Epithelial cell of esophagus (primary cell): ENCODE data around the gene GJB4.
A peak's percentile ranks its signal among the peaks of the same experiment; 100 is the strongest.
"Not testable (repeated sequence)": the region's sequence is repeated elsewhere in the genome, so short reads cannot be mapped to it uniquely, and the experiment has no call there.

Experiments used
- DNase-seq: peaks from one replicate; pipeline ENCODE4 v3.0.0; 2010; ENCODE audit warnings: low read depth
- H3K4me3 ChIP-seq: 2 replicates; pipeline ENCODE4 v1.5.1; 2011; ENCODE audit warnings: mild to moderate bottlenecking, low read length, control low read depth
- TF ChIP-seq, protein P1 (sequence below): IDR thresholded peaks from 2 replicates; pipeline ENCODE4 v1.5.1; 2011; ENCODE audit warnings: low read depth, mild to moderate bottlenecking, low read length, control low read depth, inconsistent platforms; ENCODE audit not compliant: insufficient read depth; ENCODE audit errors: missing control alignments

Gene GJB4

DNA sequence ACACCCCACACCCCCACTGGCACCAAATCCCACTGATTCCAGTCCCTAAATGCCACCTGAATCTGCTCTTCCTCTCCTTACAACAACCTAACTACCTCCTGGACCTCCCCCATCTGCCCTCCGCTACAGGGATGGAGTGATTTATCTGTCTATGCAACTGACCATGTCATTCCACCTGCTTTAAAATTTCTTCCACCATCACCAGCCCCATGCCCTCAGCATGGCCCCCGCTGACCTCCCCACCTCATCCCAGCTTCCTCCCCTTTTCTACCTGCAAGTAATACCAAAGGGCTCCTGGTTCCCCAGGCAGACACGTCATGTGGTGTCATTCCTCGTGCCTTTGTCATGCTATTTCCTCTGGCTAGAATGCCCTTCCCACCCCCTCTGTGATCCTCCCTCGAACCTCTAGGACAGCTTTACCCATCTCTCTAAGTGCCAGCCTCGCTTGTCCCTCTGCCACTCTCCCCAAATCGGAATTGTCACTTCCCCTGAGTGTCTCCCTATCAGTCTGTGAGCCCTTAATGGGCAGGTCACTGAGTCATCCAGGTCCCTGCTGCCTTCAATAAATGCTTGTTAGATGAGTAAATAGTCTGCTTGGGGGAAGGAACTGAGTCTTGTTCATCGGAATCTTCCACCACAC lies 3.7 kb downstream of the GJB4 start:
- no peak overlapping the region for H3K4me3 ChIP-seq
- peak; percentile 95 for DNase-seq
- TF ChIP-seq, protein P1, sequence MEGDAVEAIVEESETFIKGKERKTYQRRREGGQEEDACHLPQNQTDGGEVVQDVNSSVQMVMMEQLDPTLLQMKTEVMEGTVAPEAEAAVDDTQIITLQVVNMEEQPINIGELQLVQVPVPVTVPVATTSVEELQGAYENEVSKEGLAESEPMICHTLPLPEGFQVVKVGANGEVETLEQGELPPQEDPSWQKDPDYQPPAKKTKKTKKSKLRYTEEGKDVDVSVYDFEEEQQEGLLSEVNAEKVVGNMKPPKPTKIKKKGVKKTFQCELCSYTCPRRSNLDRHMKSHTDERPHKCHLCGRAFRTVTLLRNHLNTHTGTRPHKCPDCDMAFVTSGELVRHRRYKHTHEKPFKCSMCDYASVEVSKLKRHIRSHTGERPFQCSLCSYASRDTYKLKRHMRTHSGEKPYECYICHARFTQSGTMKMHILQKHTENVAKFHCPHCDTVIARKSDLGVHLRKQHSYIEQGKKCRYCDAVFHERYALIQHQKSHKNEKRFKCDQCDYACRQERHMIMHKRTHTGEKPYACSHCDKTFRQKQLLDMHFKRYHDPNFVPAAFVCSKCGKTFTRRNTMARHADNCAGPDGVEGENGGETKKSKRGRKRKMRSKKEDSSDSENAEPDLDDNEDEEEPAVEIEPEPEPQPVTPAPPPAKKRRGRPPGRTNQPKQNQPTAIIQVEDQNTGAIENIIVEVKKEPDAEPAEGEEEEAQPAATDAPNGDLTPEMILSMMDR = no peak

- no peak for DNase-seq
- TF ChIP-seq, protein P1 = no peak
These were observed 9.3 kb downstream of the GJB4 start for GRCh38 chr1:34768856-34769255.

DNA sequence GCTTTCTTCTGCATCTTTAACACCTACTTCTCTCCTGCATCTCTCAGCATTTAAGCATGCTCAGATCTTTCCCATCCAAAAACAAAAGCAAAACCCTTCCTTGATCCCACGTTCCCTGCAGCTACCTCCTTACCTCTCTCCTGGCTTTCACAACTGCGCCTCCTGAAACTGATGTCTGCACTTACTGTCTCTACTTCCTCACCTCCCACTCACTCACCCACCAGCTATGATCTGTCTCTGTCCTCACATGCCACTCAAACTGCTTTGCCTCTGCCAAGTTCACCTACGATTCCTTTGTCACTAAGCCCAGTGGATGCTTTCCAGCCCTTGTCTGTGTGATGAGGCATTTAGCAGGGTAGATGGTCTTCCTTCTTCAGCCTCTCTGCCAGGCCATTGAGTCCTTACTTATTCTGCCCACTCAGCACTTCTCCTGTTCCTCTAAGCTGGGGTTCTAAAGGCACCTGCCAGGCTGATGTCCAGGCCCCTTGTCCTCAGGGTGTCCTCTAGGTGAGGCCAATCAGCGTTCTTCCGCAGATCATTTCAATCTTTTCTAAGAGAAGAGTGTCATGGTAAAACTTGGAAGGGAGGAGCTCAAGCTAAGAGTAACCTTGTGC lies 11.5 kb downstream of the GJB4 start:
- H3K4me3 ChIP-seq = no peak overlapping the region
- DNase-seq = peak; percentile 73
- TF ChIP-seq, protein P1 = no peak

More at GRCh38 chr1:34768856-34769255, 9.3 kb downstream of the GJB4 start:
- H3K4me3 ChIP-seq = no peak overlapping the region

DNA sequence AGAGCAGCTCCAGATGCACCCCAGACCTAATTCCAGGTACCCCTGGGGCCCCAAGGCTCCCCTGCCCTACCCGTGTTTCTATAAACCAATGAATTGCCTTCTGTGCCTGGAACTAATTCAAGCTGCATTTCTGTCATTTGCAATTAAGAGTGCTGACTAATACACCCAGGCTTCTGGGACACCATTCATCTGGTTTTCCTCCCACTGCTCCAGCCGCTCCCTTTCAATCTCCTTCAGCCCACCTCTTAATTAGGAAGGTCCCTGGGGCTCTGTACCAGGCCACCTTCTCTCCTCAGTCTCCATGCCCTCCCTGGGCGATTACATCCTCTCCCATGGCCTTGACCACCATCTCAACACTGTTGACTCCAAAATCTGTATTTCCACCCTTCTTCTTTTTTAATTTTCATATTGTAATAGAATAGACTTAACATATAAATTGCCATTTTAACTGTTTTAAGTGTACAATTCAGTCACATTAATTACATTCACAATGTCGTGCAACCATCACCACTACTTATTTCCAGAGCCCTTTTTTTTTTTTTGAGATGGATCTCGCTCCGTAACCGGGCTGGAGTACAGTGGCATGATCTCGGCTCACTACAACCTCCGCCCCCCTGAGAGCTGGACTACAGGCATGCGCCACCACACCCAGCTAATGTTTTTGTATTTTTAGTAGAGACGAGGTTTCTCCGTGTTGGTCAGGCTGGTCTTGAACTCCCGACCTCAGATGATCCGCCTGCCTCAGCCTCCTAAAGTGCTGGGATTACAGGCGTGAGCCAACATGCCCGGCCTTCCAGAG lies 12.2 kb downstream of the GJB4 start:
- no peak for DNase-seq
- H3K4me3 ChIP-seq = no peak overlapping the region
- TF ChIP-seq, protein P1 = no peak

- DNase-seq, H3K4me3 ChIP-seq: not testable (repeated sequence)
These were observed 13.6 kb downstream of the GJB4 start for GRCh38 chr1:34773114-34773513.

- DNase-seq = no peak
- H3K4me3 ChIP-seq = no peak overlapping the region
- TF ChIP-seq, protein P1 = no peak
These were observed 15.4 kb downstream of the GJB4 start for GRCh38 chr1:34774957-34775356.

- DNase-seq = no peak
- TF ChIP-seq, protein P1 = no peak
- H3K4me3 ChIP-seq = no peak overlapping the region
These were observed 17.4 kb downstream of the GJB4 start for GRCh38 chr1:34776911-34777310.
